GM19324 (cell line): ENCODE data around the gene GTF3C5.
"Not testable (repeated sequence)": the region's sequence is repeated elsewhere in the genome, so short reads cannot be mapped to it uniquely, and the experiment has no call there.

ENCODE experiments used
- ATAC-seq: cut with Tn5 transposase; IDR thresholded peaks from one replicate; pipeline ENCODE4 v1.9.1; 2021; ENCODE audit warnings: mild to moderate bottlenecking, moderate library complexity; ENCODE audit not compliant: unreplicated experiment, low FRiP score

The GTF3C5 gene

GRCh38 chr9:132995121-132995420, 35.7 kb upstream of the GTF3C5 start:
- ATAC-seq, result no peak

- ATAC-seq, result no peak
Measured at GRCh38 chr9:132995879-132996278, 34.9 kb upstream of the GTF3C5 start.

- ATAC-seq, result no peak
Measured at GRCh38 chr9:132996526-132996925, 34.3 kb upstream of the GTF3C5 start.

- ATAC-seq, result no peak
Measured at GRCh38 chr9:132997591-132997990, 33.2 kb upstream of the GTF3C5 start.

GRCh38 chr9:132998221-132998620, 32.6 kb upstream of the GTF3C5 start:
- ATAC-seq, result not testable (repeated sequence)

- ATAC-seq, result no peak
Measured at GRCh38 chr9:132998831-132999635, 31.8 kb upstream of the GTF3C5 start.

- no peak for ATAC-seq
Measured at GRCh38 chr9:133002147-133003070, 28.4 kb upstream of the GTF3C5 start.

GRCh38 chr9:133003071-133003461, 27.7 kb upstream of the GTF3C5 start:
- no peak for ATAC-seq

GRCh38 chr9:133003671-133004090, 27.1 kb upstream of the GTF3C5 start:
- ATAC-seq, result no peak

- no peak for ATAC-seq
Measured at GRCh38 chr9:133004091-133004998, 26.5 kb upstream of the GTF3C5 start.

GRCh38 chr9:133004999-133005760, 25.6 kb upstream of the GTF3C5 start:
- no peak for ATAC-seq

- no peak for ATAC-seq
Measured at GRCh38 chr9:133005957-133006356, 24.8 kb upstream of the GTF3C5 start.

GRCh38 chr9:133006731-133007352, 24.0 kb upstream of the GTF3C5 start:
- no peak for ATAC-seq

GRCh38 chr9:133008406-133008805, 22.4 kb upstream of the GTF3C5 start:
- no peak for ATAC-seq

- no peak for ATAC-seq
Measured at GRCh38 chr9:133008824-133009223, 22.0 kb upstream of the GTF3C5 start.

- ATAC-seq, result no peak
Measured at GRCh38 chr9:133009906-133010582, 20.8 kb upstream of the GTF3C5 start.

GRCh38 chr9:133014696-133015095, 16.1 kb upstream of the GTF3C5 start:
- no peak for ATAC-seq

- ATAC-seq, result no peak
Measured at GRCh38 chr9:133023117-133023890, 7.5 kb upstream of the GTF3C5 start.
